SH-SY5Y (cell line): ENCODE data around the gene LY6G6D.

Experiments
- GATA2 ChIP-seq: IDR thresholded peaks from 2 replicates; pipeline ENCODE4 v1.6.1; 2011; ENCODE audit warnings: mild to moderate bottlenecking, low read depth, low read length
- GATA3 ChIP-seq: IDR thresholded peaks from 2 replicates; pipeline ENCODE4 v1.6.1; 2011; ENCODE audit warnings: low read depth, mild to moderate bottlenecking, low read length, moderate library complexity

DNA sequence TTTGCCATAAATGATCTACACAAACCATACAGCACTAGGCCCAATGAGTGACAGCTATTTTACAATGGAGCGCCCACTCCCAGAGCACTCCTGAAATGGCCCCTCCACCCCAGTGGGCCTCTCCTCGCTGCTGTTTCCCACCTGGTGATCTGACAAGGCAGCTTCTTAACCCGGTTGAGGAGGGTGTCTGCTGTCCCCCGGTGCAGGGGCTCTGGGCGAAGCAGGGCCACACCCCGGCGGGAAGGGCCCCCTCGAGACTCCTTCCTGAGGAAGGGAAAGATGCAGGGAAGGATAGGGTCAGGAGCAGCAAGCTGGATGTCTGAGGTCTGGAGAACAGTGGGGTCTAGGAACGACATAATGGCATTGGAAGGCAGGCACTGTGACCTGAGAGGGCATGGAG is 22.3 kb upstream of the LY6G6D start:
- TF ChIP-seq GATA2 (no peak), GATA3 (no peak)
